Stimulated activated CD8-positive, alpha-beta memory T cell treated with anti-CD3 and anti-CD28 coated beads, Interleukin-7, amount 100 ng/mL, for 1 hour (primary cell): ENCODE measurements around the gene WEE2.

Experiments
- DNase-seq, 2 donors: peaks; one replicate each; pipeline ENCODE4 v3.0.0-alpha.2; 2020; ENCODE audit warnings: low read depth in 2 of 2

WEE2 gene

GRCh38 chr7:141691540-141691939 lies 16.6 kb upstream of the WEE2 start:
- no peak for DNase-seq

GRCh38 chr7:141691961-141692360 lies 16.2 kb upstream of the WEE2 start:
- no peak for DNase-seq

GRCh38 chr7:141693082-141693481 lies 15.1 kb upstream of the WEE2 start:
- DNase-seq: no peak

- DNase-seq: no peak
Observed at GRCh38 chr7:141695803-141696289, 12.3 kb upstream of the WEE2 start.

- DNase-seq: no peak
Observed at GRCh38 chr7:141696348-141696747, 11.8 kb upstream of the WEE2 start.

GRCh38 chr7:141697211-141697871 lies 10.8 kb upstream of the WEE2 start:
- no peak for DNase-seq

- no peak for DNase-seq
Observed at GRCh38 chr7:141698247-141699015, 9.7 kb upstream of the WEE2 start.

GRCh38 chr7:141699860-141700259 lies 8.3 kb upstream of the WEE2 start:
- DNase-seq: no peak

GRCh38 chr7:141700296-141700847 lies 7.8 kb upstream of the WEE2 start:
- DNase-seq: no peak

GRCh38 chr7:141700848-141701371 lies 7.2 kb upstream of the WEE2 start:
- DNase-seq: no peak

GRCh38 chr7:141701489-141702046 lies 6.6 kb upstream of the WEE2 start:
- peak; percentile 36 to 48 for DNase-seq

- DNase-seq: peak; percentile 9 to 27
Observed at GRCh38 chr7:141702047-141702567, 6.0 kb upstream of the WEE2 start, which contains the start of gene DENND11. Gene DENND11, minus strand, starts transcription at chr7:141702166. Its CDS starts 13 bp downstream, at chr7:141702153.

GRCh38 chr7:141702892-141703291 lies 5.3 kb upstream of the WEE2 start:
- no peak for DNase-seq

- DNase-seq: no peak
Observed at GRCh38 chr7:141704112-141704511, 4.0 kb upstream of the WEE2 start.

GRCh38 chr7:141704741-141705140 lies 3.4 kb upstream of the WEE2 start:
- DNase-seq: no peak

GRCh38 chr7:141706239-141707064 lies 1.7 kb upstream of the WEE2 start:
- no peak for DNase-seq

GRCh38 chr7:141709318-141709717 lies 1.2 kb downstream of the WEE2 start:
- no peak for DNase-seq

- no peak for DNase-seq
Observed at GRCh38 chr7:141709749-141710148, 1.6 kb downstream of the WEE2 start.

- DNase-seq: no peak
Observed at GRCh38 chr7:141710301-141710700, 2.1 kb downstream of the WEE2 start.

- no peak for DNase-seq
Observed at GRCh38 chr7:141712603-141713255, 4.6 kb downstream of the WEE2 start.

- no peak for DNase-seq
Observed at GRCh38 chr7:141713890-141714289, 5.7 kb downstream of the WEE2 start.
